H1 (cell line): ENCODE measurements around the gene SLC2A10.

Source experiments
- EZH2 ChIP-seq: fragments of 200-600 bp; sonication (generic); IDR thresholded peaks from 2 replicates; pipeline ENCODE4 v1.7.1; 2012; ENCODE audit warnings: low read depth, mild to moderate bottlenecking, moderate library complexity, low read length, inconsistent platforms; ENCODE audit not compliant: severe bottlenecking
- FOSL1 ChIP-seq: IDR thresholded peaks from 2 replicates; pipeline ENCODE4 v1.6.1; 2011; ENCODE audit warnings: mild to moderate bottlenecking, low read depth, low read length, moderate library complexity; ENCODE audit not compliant: insufficient read depth
- GABPA ChIP-seq: IDR thresholded peaks from 2 replicates; pipeline ENCODE4 v1.6.1; 2011; ENCODE audit warnings: mild to moderate bottlenecking, low read length, moderate library complexity, borderline replicate concordance; ENCODE audit not compliant: insufficient read depth
- RBBP5 ChIP-seq: IDR thresholded peaks from 2 replicates; pipeline ENCODE4 v1.7.1; 2012; ENCODE audit warnings: low read depth, mild to moderate bottlenecking, inconsistent platforms, low read length, moderate library complexity, borderline replicate concordance
- SP1 ChIP-seq: IDR thresholded peaks from 2 replicates; pipeline ENCODE4 v1.6.1; 2011; ENCODE audit warnings: low read depth, low read length
- SP2 ChIP-seq: IDR thresholded peaks from 2 replicates; pipeline ENCODE4 v1.6.1; 2012; ENCODE audit warnings: mild to moderate bottlenecking, low read length, inconsistent platforms
- TAF1 ChIP-seq: IDR thresholded peaks from 2 replicates; pipeline ENCODE4 v1.6.1; 2011; ENCODE audit warnings: mild to moderate bottlenecking, low read depth, low read length
- ZNF274 ChIP-seq: IDR thresholded peaks from 2 replicates; pipeline ENCODE4 v1.7.0; 2012; ENCODE audit warnings: low read length, borderline replicate concordance; ENCODE audit errors: extremely low read depth
- TF ChIP-seq, protein P1 (sequence below), 3 experiments: IDR thresholded peaks; 1 replicate in 2 of 3; 2 replicates in 1 of 3; pipeline versions ENCODE4 v1.5.1 to v1.6.1; 2011; ENCODE audit warnings: low read length in 3 of 3, mild to moderate bottlenecking in 3 of 3, inconsistent platforms in 2 of 3, low read depth in 1 of 3, moderate library complexity in 1 of 3; ENCODE audit not compliant: insufficient read depth in 1 of 3; ENCODE audit errors: control extremely low read depth in 1 of 3
- TF ChIP-seq, protein P2 (sequence below): IDR thresholded peaks from 2 replicates; pipeline ENCODE4 v1.6.1; 2011; ENCODE audit warnings: low read depth, mild to moderate bottlenecking, low read length; ENCODE audit not compliant: insufficient read depth

DNA sequence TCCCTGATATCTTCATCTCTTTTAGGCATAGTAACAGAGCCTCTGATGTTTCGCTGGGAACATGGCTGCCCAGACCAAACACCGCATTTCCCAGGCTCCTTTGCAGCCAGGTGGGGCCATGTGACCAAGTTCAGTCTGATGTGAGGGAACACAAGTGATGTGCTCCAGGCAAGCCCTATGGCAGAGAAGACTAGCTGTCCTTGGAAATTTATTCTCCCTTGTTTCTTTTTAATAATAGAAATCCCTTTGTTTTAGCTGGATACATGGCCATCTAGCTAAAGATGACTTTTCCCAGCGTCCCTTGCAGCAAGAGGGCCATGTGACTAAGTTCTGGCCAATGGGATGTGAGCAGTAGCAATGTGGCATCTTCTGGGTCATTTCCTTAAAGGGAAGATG is 30.8 kb downstream of the SLC2A10 start:
- TF ChIP-seq, protein P1, sequence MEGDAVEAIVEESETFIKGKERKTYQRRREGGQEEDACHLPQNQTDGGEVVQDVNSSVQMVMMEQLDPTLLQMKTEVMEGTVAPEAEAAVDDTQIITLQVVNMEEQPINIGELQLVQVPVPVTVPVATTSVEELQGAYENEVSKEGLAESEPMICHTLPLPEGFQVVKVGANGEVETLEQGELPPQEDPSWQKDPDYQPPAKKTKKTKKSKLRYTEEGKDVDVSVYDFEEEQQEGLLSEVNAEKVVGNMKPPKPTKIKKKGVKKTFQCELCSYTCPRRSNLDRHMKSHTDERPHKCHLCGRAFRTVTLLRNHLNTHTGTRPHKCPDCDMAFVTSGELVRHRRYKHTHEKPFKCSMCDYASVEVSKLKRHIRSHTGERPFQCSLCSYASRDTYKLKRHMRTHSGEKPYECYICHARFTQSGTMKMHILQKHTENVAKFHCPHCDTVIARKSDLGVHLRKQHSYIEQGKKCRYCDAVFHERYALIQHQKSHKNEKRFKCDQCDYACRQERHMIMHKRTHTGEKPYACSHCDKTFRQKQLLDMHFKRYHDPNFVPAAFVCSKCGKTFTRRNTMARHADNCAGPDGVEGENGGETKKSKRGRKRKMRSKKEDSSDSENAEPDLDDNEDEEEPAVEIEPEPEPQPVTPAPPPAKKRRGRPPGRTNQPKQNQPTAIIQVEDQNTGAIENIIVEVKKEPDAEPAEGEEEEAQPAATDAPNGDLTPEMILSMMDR (IDR thresholded peaks at IDR 0.05; ENCODE audit: control extremely low read depth in 1 of 3, insufficient read depth in 1 of 3, low read depth in 1 of 3, low read length in 3 of 3): no peak
- no peak for TF ChIP-seq TAF1
- no peak for TF ChIP-seq ZNF274
- TF ChIP-seq GABPA: no peak
- TF ChIP-seq SP1: no peak
- no peak for TF ChIP-seq SP2
- TF ChIP-seq, protein P2, sequence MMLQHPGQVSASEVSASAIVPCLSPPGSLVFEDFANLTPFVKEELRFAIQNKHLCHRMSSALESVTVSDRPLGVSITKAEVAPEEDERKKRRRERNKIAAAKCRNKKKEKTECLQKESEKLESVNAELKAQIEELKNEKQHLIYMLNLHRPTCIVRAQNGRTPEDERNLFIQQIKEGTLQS: 0 out of 2 replicates have a peak, but pooled peaks have one; percentile 3
- TF ChIP-seq EZH2: no peak
- no peak for TF ChIP-seq FOSL1
- TF ChIP-seq RBBP5: no peak
